Thoracic aorta (tissue), 2 donors: ENCODE results near the gene MGST1. TPM values are rescaled to one million over a fixed set of nuclear protein-coding genes. Genes with fewer than 3 reads are reported as not detected.

Source experiments
- ATAC-seq: fragments of 150-250 bp; one replicate; pipeline ENCODE4 v1.8.0; 2017; ENCODE audit warnings: low read depth; ENCODE audit not compliant: insufficient number of reproducible peaks, low FRiP score
- DNase-seq: peaks from one replicate; pipeline ENCODE4 v3.0.0-alpha.2; 2020; ENCODE audit warnings: low spot score
- H3K27ac ChIP-seq, 2 donors: fragments of 200-600 bp; sonication (generic); 1 replicate in 1 of 2; 2 replicates in 1 of 2; pipeline ENCODE4 v1.5.1; 2016; ENCODE audit warnings: mild to moderate bottlenecking in 2 of 2, moderate library complexity in 2 of 2
- H3K27me3 ChIP-seq: fragments of 200-600 bp; sonication (generic); replicated peaks from 2 replicates; pipeline ENCODE4 v1.6.0; 2016; ENCODE audit warnings: mild to moderate bottlenecking; ENCODE audit not compliant: insufficient read depth
- H3K36me3 ChIP-seq: fragments of 200-600 bp; sonication (generic); one replicate; pipeline ENCODE4 v1.5.1; 2016
- H3K4me1 ChIP-seq, 2 donors: fragments of 200-600 bp; sonication (generic); 1 replicate in 1 of 2; 2 replicates in 1 of 2; pipeline versions ENCODE4 v1.5.1 to v1.6.0; 2016; ENCODE audit warnings: low read depth in 2 of 2, mild to moderate bottlenecking in 1 of 2; ENCODE audit not compliant: control insufficient read depth in 1 of 2
- H3K4me3 ChIP-seq: fragments of 200-600 bp; sonication (generic); 2 replicates; pipeline ENCODE4 v1.5.1; 2016; ENCODE audit warnings: mild to moderate bottlenecking
- H3K9me3 ChIP-seq: fragments of 200-600 bp; sonication (generic); 2 replicates; pipeline ENCODE4 v1.5.1; 2016
- CTCF ChIP-seq: fragments of 200-600 bp; sonication (generic); IDR thresholded peaks from one replicate; pipeline ENCODE4 v1.5.1; 2019; ENCODE audit warnings: antibody characterized with exemption
- total RNA-seq, 2 donors: library from RNA; depleted of rRNA; stranded (reverse); fragments of >200 nt; gene quantifications; one replicate each; pipeline versions ENCODE4 v1.1.0 to v1.2.3, GENCODE V29; 2016

The MGST1 gene
- total RNA-seq, 2 donors from 2014 or later: 18.5 to 51.1 TPM

- TF ChIP-seq CTCF: no peak
- Histone ChIP-seq H3K36me3 (no peaks in the 10 kb centered on the region), H3K27me3 (no peaks in the 10 kb centered on the region), H3K4me3 (no peak overlapping the region), H3K9me3 (no peaks in the 10 kb centered on the region), H3K4me1 (no peaks in the 10 kb centered on the region), H3K27ac (no peak overlapping the region)
- ATAC-seq (no peak), DNase-seq (no peak)
Measured at GRCh38 chr12:16331998-16332397, 15.4 kb upstream of the MGST1 start.

- no peak overlapping the region for H3K4me3 ChIP-seq
- no peak for TF ChIP-seq CTCF
Measured at GRCh38 chr12:16335838-16336237, 11.6 kb upstream of the MGST1 start.

GRCh38 chr12:16344269-16344668 lies 3.2 kb upstream of the MGST1 start:
- Histone ChIP-seq H3K27ac (no peak overlapping the region), H3K9me3 (no peaks in the 10 kb centered on the region), H3K27me3 (no peaks in the 10 kb centered on the region), H3K4me1 (peaks cover 5 to 14% of the 10 kb centered on the region in 2 donors), H3K4me3 (no peak overlapping the region), H3K36me3 (no peaks in the 10 kb centered on the region)
- no peak for DNase-seq
- no peak for ATAC-seq
- no peak for TF ChIP-seq CTCF

More at GRCh38 chr12:16335838-16336237, 11.6 kb upstream of the MGST1 start:
- Histone ChIP-seq H3K27me3 (no peaks in the 10 kb centered on the region), H3K4me1 (no peaks in the 10 kb centered on the region), H3K9me3 (no peaks in the 10 kb centered on the region), H3K27ac (no peak overlapping the region), H3K36me3 (no peaks in the 10 kb centered on the region)
- no peak for ATAC-seq
- no peak for DNase-seq

GRCh38 chr12:16345105-16345504 lies 2.3 kb upstream of the MGST1 start:
- Histone ChIP-seq H3K4me3 (no peak overlapping the region), H3K4me1 (peaks cover 5 to 15% of the 10 kb centered on the region in 2 donors), H3K36me3 (no peaks in the 10 kb centered on the region), H3K27ac (no peak overlapping the region), H3K27me3 (no peaks in the 10 kb centered on the region), H3K9me3 (no peaks in the 10 kb centered on the region)
- no peak for TF ChIP-seq CTCF
- ATAC-seq (no peak), DNase-seq (no peak)

GRCh38 chr12:16346958-16347357 lies 487 bp upstream of the MGST1 start:
- H3K4me1 ChIP-seq: peaks cover 5 to 15% of the 10 kb centered on the region in 2 donors
- no peak for ATAC-seq
- no peaks in the 10 kb centered on the region for H3K36me3 ChIP-seq
- H3K27ac ChIP-seq: no peak overlapping the region
- peak overlapping the region; percentile 74 for H3K4me3 ChIP-seq
- no peak for TF ChIP-seq CTCF
- no peak for DNase-seq
- no peaks in the 10 kb centered on the region for H3K9me3 ChIP-seq
- no peaks in the 10 kb centered on the region for H3K27me3 ChIP-seq
